ENCODE data around the gene ROR1. TPM values are rescaled to one million over a fixed set of nuclear protein-coding genes. Genes with fewer than 3 reads are reported as not detected.

The ROR1 gene
- total and polyA plus RNA-seq, 2 of the 4 experiments (the other 2 are of a cell fraction) = 4.4 to 10.0 TPM

- H3K4ac ChIP-seq (ENCODE audit: low read depth, low read length) = no peak overlapping the region
- BruUV-seq (replicated peaks) = no TSS peak
- DNase-seq (no peak), ATAC-seq (ENCODE audit: low read depth) (no peak)
- no peaks in the 10 kb centered on the region; the same call in 1 of the 2 replicates for H3K27me3 ChIP-seq (ENCODE audit: control insufficient read depth, insufficient read depth, low read length)
- H3K79me1 ChIP-seq (ENCODE audit: low read depth in 1 of 2, low read length in 2 of 2) = no peaks in the 10 kb centered on the region; a peak in 2 of 4 replicates
- no peaks in the 10 kb centered on the region for H4K20me1 ChIP-seq (ENCODE audit: insufficient read depth, low read length)
- H3K4me1 ChIP-seq (ENCODE audit: control insufficient read depth, insufficient read depth, low read length) = no peaks in the 10 kb centered on the region; the same call in 1 of the 2 replicates
- H3K23ac ChIP-seq (ENCODE audit: low read depth, low read length) = no peak overlapping the region
- H3K14ac ChIP-seq (replicated peaks; ENCODE audit: low read depth, low read length) = no peak overlapping the region
- no peak overlapping the region for H3K4me3 ChIP-seq (ENCODE audit: insufficient read depth, low read depth, low read length)
- no peak overlapping the region for H3K9ac ChIP-seq (ENCODE audit: low read depth, low read length)
- no peak overlapping the region for H4K5ac ChIP-seq (ENCODE audit: low read depth, low read length)
- ChIA-PET POLR2A (ENCODE audit: unreplicated experiment) (interaction anchor here (0.7 kb wide), 1 partner anchor 21 kb away, joined by 4 read pairs; no protein-coding TSS in a partner anchor), CTCF (interaction anchor here (0.6 kb wide), 1 partner anchor 340 kb away, joined by 3 read pairs; no protein-coding TSS in a partner anchor)
- H2BK20ac ChIP-seq (ENCODE audit: low read depth, low read length) = no peak overlapping the region
- WGBS, 2 experiments (ENCODE audit: extremely low coverage in 2 of 2, insufficient read length in 1 of 2) = no CpG with 5 or more reads among the region's 14 CpGs
- no peak overlapping the region for H2AK9ac ChIP-seq (replicated peaks; ENCODE audit: low read depth, low read length, poor library complexity)
- no peak overlapping the region for H2BK5ac ChIP-seq (ENCODE audit: low read depth, low read length, poor library complexity, severe bottlenecking)
- intact Hi-C loops (cut with micrococcal nuclease) (no loop called here), dilution Hi-C loops (cut with HindIII; ENCODE audit: low sequenced_read_pairs, unreplicated experiment) (no loop called here), in situ Hi-C loops (cut with MboI; ENCODE audit: low sequenced_read_pairs) (no loop called here)
- no peak overlapping the region for H2BK15ac ChIP-seq (ENCODE audit: low read depth, low read length)
- no peak overlapping the region for H4K8ac ChIP-seq (ENCODE audit: low read depth in 2 of 2, low read length in 2 of 2)
- H3K56ac ChIP-seq (ENCODE audit: extremely low read depth, insufficient read depth, low read length) = no peak overlapping the region
- no peak overlapping the region for H4K91ac ChIP-seq (ENCODE audit: insufficient read depth, low read depth, low read length)
- no peak overlapping the region for H3K27ac ChIP-seq (ENCODE audit: insufficient read depth, low read length)
- no peaks in the 10 kb centered on the region for H3K36me3 ChIP-seq (ENCODE audit: control insufficient read depth, insufficient read depth, low read length)
- no peaks in the 10 kb centered on the region for H3K9me1 ChIP-seq (ENCODE audit: insufficient read depth, low read length)
- no peak overlapping the region for H3K18ac ChIP-seq (ENCODE audit: low read depth, low read length)
- no peak overlapping the region for H2AK5ac ChIP-seq (ENCODE audit: low read depth, low read length)
- no peaks in the 10 kb centered on the region for H3K9me3 ChIP-seq (ENCODE audit: control insufficient read depth, insufficient read depth, low read length)
- H3K4me2 ChIP-seq (ENCODE audit: low read depth, low read length) = no peak overlapping the region
- no peak overlapping the region for H2AFZ ChIP-seq (replicated peaks; ENCODE audit: low read length, poor library complexity)
- H2BK120ac ChIP-seq (ENCODE audit: low read depth, low read length) = no peak overlapping the region
- no peak for TF ChIP-seq RCOR1 (IDR thresholded peaks at IDR 0.05; ENCODE audit: insufficient replicate concordance, low read length)
- TF ChIP-seq CTCF (conservative IDR thresholded peaks at IDR 0.05; ENCODE audit: low read depth, low read length) = no peak
- no peak for TF ChIP-seq CHD1 (IDR thresholded peaks at IDR 0.05; ENCODE audit: low read depth, low read length)
- TF ChIP-seq NFE2L2 (IDR thresholded peaks at IDR 0.05; ENCODE audit: low read depth, low read length) = no peak
- TF ChIP-seq MXI1 (IDR thresholded peaks at IDR 0.05; ENCODE audit: borderline replicate concordance, low read depth, low read length) = no peak
- no peak for TF ChIP-seq ELK1 (IDR thresholded peaks at IDR 0.05; ENCODE audit: borderline replicate concordance, low read depth, low read length)
- TF ChIP-seq RFX5 (IDR thresholded peaks at IDR 0.05; ENCODE audit: low read depth, low read length) = no peak
- no peak for TF ChIP-seq MAZ (IDR thresholded peaks at IDR 0.05; ENCODE audit: borderline replicate concordance, low read depth, low read length)
- TF ChIP-seq USF2 (IDR thresholded peaks at IDR 0.05; ENCODE audit: low read depth, low read length) = no peak
- no peak for TF ChIP-seq MAFK (IDR thresholded peaks at IDR 0.05; ENCODE audit: low read depth, low read length)
- TF ChIP-seq SMC3 (IDR thresholded peaks at IDR 0.05; ENCODE audit: low read depth, low read length) = no peak
- TF ChIP-seq RAD21 (IDR thresholded peaks at IDR 0.05; ENCODE audit: low read length) = no peak
- no peak for TF ChIP-seq FOS (IDR thresholded peaks at IDR 0.05; ENCODE audit: low read depth, low read length)
- no peak for TF ChIP-seq BHLHE40 (IDR thresholded peaks at IDR 0.05; ENCODE audit: low read depth, low read length)
- TF ChIP-seq POLR2A (IDR thresholded peaks at IDR 0.05; ENCODE audit: low read depth, low read length) = no peak
Measured at GRCh38 chr1:63867429-63868176, 93.8 kb downstream of the ROR1 start.
